ENCODE measurements around the gene COL5A1.
"Not testable (repeated sequence)": the region's sequence is repeated elsewhere in the genome, so short reads cannot be mapped to it uniquely, and the experiment has no call there.

Gene COL5A1

DNA sequence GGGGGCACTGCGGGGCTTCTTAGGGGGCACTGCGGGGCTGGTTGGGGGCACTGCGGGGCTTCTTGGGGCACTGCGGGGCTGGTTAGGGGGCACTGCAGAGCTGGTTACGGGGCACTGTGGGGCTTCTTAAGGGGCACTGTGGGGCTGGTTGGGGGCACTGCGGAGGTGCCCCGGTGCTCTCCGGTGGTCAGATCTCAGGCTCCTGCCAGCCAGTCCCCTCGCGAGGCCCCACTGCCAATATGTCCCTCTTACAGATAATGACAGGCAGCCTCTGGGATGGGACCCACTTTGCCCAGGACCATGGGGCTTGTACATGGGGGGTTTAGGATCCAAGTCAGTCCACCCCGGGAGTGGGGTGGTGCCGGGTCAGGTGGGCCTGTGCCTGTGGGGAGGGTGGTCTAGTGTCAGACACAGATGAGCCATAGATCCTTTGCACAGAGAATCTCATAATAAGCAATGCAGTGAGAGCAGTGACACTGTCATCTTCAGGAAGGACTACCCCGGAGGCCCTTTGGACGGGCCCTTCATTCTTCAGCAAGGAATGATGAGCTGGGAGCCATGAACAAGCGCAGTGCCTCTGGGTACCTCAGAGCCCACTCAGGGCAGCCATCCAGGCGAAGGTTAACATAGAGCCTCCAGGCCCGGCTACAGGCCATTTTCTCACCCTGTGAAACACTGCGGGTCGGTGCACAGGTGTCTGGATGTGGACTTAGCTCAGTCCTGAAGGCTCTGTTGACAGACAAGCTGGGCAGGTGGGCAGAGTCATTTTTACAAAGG, 38.2 kb downstream of the COL5A1 start:
- FAIRE-seq, result no peak

DNA sequence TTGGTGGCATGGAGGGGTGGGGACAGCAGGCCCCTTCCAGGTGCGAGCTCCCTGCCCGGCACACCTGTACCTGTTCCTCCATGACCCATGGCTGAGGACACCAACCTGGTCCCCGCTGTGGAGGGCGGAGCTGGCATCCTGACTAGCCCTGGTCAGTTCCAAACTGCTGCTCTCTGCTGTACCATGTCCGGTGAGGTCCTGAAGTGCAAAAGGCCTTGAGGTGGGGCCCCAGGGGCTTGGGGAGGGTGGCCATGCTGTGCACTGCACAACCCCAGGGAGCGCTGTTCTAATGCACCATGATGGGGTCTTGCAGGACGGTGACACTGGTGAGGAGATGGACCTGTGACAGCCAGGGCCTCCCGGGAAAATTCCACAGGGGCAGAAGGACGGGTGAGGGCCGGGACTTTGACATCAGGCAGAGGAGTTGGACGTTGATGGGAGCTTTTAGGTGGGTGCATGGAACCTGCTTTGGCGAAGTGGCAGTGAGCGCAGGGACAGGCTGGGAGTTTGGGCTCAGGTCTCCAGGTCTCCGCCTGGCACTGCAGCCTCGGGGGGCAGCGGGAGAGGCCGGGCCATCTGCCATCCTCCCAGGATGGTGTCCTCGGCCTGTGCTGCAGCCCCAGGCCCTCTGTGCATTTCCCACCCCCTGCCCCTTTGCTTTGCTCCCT, 38.9 kb downstream of the COL5A1 start:
- FAIRE-seq, result no peak

DNA sequence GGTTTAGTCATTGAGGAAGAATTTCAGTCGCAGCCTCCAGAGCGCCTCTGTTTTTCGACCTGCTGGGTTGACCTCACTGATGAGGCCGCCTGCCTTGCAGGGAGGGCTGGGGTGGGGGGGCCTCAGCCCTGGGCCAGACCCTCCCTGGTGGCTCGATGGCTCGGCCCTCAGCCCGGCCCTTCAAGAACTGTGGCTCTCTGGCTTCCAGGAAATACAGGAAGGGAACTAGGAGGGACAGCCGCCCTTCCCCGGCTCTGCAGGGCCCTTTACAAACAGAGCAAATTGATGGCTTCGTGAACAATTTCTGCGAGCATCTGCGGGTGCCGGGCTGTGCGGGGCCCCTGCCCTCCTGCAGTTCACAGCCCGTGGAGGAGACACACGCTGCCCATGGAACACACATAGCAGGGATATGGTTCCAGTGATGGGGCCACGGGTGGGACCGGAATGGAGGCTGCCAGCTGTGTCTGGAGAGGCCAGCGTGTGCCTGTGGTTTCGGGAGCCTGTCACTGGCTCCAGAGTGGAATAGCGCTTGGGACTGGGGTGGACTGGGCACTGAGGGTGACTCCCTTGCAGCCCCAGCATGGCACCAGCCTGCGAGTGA, 39.6 kb downstream of the COL5A1 start:
- no peak for FAIRE-seq

DNA sequence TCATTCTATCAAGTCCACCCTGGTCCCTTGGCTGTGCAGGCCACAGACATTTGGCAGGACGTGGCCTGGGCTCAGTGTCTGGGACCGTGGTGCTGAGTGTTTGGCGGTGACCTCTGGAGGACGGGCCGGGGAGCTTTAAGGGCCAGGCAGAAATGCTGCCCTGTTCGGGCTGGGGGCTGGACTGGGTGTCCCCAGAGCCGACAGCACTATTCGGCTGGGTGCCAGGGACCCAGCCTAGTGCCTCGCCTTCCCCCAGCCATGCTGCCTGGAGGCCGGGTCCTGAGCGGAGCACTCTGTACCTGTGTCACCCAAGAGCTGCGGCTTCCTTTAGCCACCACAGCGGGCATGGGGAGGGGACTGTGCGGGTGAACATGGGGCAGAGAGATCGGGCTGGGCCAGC, 40.4 kb downstream of the COL5A1 start:
- FAIRE-seq, result no peak

DNA sequence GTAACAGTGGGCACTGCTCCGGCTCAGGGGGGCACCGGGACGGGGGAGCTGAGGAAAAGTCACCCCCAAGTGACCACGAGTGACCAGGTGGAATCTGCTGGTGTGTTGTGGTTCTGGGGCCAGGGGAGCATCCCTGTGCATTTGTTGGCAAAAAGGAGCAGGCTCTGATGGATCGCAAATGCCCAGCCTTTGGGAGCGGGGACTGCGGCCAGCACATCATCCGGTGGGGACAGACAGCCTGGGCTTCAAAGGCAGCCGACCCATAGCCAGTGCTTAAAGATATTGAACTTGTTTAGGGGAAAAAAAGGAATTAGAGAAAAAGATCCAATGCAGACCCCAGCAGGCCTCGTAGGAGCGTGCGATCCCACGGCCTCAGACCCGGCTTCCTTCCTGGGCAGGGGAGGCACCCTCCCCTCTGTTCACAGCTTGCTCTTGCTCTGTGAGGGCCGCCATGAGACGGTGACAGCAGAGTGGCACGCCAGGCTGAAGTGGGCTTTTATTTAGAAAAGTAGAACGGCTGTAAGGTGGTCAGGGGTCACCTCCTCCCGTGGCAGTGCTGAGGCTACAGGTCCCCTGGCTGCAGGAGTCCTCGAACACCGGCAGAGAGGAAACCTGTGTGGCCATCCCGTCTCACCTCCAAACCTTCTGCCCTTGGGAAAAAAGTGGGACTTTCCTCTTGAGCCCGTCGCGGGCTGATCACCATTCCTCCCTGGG, 41.2 kb downstream of the COL5A1 start:
- no peak for FAIRE-seq

DNA sequence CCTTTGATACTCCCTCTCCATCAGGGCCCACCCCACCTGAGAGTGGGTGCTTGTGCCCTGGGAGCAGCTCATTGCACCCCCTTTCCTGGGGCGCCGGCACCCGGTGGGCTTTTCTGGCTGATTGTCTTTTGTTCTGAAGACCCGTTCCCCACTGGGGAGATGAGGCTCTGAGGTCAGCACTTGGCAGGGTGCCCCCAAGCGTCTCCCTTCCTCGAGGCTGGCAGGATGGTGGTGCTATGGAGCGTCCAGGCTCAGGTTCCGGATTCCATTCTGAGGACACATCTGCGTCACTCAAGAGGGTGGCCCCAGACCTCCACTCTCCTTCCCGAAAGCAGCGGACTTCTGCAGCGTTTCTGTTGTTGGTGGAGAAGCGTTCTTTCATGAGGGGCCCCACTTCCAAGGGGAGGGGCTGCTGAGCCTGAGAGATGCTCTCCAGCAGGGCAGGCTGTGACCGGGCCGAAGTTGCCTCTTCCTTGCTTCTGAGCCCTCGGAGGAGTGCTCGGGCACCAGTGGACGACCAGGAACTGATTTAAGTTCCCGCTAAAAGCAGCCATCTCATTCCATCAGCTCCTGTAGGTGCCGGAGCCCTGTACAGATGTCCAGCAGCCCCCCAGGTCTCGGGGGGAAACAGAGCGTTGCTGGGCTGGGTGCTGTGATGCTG, 42.2 kb downstream of the COL5A1 start:
- FAIRE-seq, result no peak

DNA sequence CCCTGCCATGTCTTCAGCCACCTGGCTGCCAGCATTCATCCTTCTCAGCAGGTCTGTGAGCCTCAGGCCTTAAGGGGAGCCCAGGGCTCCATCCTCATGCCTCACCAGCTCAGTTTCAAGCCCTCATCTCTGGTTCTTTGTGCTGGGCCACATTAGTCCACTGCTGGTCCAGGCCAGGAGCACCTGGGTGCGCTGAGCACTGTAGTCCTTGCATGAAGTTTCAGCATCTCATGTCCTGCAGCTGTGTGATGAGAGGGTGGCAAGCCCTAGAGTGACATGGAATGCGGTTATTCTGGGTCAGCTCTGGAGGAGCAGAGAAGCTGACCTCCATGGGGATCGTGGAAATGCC, 42.7 kb downstream of the COL5A1 start:
- no peak for FAIRE-seq

DNA sequence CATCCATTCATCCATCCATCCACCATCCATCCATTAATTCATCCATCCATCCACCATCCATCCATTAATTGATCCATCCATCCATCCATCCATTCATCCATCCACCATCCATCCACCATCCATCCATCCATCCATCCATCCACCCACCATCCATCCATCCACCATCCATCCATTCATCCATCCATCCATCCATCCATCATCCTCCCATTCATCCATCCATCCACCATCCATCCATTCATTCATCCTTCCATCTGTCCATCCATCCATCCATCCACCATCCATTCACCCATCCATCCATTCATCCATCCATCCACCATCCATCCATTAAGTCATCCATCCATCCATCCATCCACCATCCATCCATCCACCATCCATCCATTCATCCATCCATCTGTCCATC, 43.3 kb downstream of the COL5A1 start:
- FAIRE-seq, result not testable (repeated sequence)

DNA sequence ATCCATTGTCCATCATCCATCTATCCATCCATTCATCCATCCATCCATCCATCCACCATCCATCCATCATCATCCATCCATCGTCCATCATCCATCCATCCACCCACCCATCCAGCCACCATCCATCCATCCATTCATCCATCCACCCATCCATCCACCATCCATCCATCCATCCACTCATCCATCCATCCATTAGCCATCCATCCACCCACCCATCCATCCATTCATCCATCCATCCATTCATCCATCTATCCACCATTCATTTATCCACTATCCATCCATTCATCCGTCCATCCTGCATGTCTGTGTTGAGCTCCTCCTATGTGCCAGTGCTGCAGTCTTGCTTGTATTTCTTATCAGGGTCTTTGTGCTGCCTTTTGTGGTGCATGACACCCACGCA, 44.2 kb downstream of the COL5A1 start:
- no peak for FAIRE-seq

DNA sequence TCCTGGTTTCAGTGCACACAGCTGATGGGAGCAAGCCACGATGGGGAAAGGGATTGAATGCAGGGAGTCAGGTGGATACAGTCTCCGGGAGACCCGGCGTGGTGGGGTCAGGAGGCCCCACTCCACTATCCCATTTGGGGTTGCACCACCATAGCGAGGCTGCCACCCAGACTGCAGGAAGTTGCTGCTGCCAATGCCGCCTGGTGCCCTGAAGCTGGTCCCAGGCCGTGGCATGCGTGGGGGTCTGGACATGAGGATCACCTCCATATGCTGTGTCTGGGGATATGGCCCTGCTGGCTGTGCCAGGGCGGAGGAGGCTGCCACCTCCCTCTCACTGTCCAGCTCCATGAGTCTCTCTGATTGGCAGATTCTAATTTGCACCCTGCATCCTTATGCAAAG, 45.3 kb downstream of the COL5A1 start:
- no peak for FAIRE-seq

DNA sequence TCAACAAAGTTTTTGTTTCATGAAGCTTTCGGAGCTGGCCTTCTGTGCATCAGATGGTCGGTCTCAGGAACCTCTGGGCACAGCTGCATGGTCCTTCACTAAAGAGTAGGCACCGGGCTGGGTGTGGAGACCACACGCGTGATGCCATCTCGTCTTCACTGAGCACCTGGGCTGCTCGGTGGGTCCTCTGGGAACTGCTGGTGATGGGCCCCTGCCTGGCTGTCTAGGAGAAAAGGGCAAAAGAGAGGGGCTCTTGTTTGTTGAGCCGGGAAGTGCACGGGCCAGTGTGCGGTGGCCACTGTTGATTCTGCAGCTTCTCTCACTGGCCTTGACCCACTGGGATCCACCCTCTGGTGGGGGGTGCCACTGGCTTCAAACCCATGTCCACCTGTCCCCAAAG, 46.0 kb downstream of the COL5A1 start:
- FAIRE-seq, result no peak

DNA sequence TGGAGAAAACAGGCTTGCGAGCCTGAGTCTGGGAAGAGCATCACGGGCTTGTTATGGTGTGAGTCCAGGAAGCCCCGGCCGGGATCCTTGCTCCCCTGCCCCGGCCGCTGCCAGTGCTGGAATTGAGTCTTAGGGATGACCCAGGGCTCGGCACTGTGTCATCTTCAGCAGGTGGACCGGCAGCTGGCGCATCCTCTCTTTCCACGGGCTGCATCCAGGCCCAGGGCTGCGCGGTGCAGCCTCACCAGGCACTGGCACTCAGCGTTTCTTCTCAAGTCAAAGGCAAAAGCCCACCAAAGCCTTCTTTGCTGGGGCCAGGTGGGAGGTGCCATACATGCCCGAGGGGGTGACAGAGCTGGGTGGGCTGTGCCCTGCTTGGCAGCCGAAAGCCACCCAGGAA, 46.6 kb downstream of the COL5A1 start:
- no peak for FAIRE-seq

DNA sequence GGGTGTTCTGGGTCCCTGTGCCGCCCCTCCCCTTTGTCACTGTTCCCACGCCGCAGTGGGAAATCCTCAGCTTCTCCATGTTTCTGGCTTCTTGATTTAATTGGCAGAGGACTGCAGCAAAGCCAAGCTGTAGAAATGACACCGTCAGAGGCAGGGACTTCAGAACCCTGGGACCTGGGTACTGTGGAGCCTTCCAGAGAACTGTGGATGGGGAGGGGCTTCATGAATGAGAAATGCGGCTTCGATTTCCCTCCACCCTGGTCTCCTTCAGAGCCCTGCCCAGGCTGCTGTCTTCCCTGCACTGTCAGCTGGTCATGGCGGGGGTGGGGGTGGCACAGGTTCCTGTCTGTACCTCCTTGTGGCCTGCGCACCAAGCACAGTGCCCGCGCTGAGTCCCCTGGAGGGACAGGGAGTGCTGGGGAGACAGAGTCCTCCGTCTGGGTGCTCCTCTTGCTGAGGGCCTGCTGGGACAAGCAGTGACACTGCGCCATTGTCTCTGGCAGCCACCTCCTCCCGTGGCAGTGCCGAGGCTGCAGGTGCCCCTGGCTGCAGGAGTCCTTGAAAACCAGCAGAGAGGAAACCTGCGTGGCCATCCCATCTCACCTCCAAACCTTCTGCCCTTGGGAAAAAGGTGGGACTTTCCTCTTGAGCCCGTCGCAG, 47.2 kb downstream of the COL5A1 start:
- no peak for FAIRE-seq

DNA sequence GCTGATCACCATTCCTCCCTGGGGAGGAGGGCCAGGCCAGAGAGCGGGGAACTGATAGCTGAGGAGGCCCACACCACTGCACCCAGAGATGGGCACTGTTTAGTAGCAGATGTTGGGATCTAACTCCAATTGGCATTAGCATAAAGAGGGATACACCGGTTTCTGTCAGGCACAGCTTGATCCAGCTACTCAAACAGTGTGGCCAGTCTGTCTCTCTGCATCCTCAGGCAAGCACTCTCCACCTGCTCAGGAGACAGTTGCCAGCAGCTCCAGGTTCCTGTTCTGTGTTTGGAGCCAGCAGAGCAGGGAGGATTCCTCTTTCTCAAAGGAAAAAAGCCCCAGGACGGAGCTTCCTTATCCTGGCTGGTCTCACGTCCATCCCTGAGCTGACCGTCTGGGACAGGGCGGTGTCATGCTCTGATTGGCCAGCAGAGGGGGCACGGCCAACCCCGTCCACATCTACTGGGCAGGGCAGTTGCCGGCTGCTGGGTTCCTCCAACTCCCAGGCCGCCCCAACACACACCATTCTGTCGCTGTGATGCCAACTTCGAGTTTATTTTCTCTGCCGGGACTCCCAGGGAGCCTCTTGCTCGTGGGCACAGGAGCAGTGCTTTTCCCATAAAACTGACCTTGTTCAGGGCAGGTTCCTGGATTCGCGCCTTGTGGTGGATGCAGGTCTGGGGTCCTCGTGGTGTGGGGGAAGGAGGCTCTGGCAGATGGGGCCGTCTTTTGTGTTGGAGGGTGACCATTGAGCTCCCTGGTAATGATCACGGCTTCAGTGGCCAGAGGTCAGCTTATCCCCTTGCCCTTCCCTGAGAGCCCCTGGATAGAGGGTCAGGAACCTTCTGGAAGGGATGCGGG, 47.9 kb downstream of the COL5A1 start:
- FAIRE-seq, result no peak

DNA sequence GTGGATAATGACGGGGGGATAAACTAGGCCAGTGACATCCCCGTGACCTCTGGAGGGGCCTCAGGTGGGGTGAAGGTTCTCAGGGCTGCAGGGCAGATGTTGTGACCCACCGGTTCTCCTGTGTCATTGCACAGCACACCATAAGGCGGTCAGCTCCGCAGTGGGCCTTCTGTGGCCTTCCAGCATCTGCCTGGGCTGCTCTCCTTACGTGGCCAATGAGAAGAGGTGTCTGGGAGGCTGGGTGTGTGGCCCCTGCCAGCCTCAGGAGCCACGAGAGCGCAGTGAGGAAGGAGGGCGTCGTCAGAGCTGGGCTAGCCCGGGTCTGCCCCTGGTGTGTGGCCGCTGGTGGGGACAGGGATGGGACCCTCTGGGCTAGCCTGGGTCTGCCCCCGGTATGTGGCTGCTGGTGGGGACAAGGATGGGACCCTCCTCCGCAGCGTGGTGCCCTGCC, 48.7 kb downstream of the COL5A1 start:
- no peak for FAIRE-seq

DNA sequence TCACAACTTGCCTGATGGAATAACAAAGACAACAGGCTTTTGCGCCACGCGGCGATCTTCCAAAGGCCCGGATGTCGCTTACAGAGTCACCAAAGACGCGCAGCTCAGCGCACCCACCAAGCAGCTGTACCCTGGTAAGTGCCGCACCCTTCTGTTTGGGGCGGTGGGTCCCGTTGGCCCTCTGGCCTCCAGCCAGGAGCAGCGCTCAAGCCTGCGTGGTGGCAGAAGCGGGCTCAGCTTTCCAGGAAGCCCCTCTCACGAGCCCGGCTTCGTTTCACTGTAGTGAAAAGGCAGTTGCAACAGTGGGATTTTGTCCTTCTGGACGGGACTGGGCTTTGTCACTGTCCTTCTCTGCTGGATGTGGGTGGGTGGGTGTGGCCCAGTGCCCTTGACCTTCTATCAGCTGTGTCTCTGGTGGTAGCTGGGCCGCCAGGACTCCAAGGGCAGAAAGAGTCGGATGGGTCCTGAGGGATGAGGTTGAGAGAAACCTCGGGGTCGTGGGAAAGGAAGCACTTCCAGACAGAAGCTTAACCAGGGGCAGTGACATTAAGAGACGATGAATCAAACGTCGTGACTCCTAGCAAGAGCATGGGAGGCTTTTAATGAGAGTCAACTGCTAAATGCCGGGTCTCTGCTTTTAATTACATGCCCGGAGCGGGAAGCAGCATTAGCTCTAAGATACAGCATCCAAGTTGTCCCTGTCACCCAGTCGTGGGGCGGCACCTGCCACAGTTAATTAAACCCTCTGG, 49.5 kb downstream of the COL5A1 start:
- FAIRE-seq, result no peak

DNA sequence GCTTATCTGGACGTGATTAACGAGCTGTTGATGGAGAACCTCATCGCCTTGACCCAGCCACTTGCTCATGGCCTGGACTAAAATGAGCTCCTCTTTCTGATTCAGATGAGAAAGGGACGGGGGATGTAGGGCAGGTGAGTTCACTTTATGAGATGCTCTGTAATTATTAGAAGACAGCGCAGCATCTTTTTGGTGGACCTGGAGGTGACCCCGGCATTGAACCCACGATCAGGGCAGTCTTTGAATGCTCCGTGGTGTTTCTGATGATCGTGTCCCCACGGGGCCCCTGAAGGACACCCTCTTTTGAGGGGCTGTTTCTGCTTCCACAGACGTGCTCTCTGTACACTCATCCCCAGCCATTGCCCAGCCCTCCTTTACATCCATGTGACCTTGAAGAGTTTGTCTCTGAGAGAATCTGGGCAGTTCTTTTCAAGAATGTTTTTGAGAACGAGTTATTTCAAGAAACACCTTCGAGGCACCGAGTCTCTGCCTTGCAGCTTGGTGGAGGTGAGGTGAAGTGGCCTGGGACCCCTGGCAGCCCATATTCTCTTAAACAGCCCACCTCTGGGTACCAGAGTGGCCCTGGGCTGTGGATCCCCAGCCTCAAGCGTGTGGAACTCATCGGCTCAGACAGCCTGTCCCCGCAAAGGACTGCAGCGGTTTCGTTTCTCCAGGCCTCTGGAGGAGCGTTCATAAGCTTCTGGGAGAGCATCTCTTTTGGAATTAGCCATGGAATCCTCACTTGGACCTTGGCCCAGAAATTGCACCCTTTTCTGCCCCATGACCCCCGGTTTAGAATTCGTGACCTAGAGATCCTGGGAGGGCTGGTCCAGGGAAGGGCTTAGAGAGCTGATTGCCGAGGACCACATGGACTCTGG, 50.3 kb downstream of the COL5A1 start:
- FAIRE-seq, result no peak

DNA sequence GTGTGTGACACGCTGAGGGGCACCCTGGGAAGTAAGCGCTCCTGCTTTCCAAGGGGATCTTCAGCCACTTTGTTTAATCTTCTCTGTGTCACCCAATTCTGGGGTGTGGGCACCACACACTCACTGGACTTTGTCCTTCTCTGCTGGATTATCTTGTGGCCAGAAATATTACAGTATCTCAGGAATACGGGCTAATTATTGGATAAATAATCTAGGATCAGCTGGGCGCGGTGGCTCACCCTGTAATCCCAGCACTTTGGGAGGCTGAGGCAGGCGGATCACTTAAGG, 50.9 kb downstream of the COL5A1 start:
- no peak for FAIRE-seq

DNA sequence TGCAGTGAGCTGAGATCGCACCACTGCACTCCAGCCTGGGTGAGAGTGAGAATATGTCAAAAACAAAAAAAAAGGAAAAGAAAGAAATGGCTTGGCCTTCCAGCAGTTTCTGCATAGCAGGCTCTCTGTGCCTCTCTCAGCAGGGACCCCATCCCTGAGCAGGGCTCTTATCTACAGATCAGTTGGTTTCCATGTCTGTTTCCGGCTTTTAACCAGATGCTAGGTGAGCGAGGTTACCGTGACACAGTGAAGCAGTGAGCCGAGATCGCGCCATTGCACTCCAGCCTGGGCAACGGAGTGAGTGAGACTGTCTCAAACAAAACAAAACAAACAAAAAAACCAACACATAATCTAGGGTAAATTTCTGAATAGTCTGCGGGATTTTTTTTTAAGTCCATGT, 51.4 kb downstream of the COL5A1 start:
- no peak for FAIRE-seq

Data from colon (tissue), 2 donors.